Lower leg skin (tissue), 3 donors: ENCODE results near the gene DLG5.

Experiments
- CTCF ChIP-seq, 3 donors: fragments of 450-650 bp; IDR thresholded peaks; one replicate each; pipeline ENCODE4 v1.5.1; 2016; ENCODE audit warnings: antibody characterized with exemption in 3 of 3, mild to moderate bottlenecking in 3 of 3, moderate library complexity in 2 of 3
- POLR2A ChIP-seq, 2 donors: fragments of 450-650 bp; IDR thresholded peaks; one replicate each; pipeline ENCODE4 v1.6.1; 2016 to 2017; ENCODE audit warnings: antibody characterized with exemption in 2 of 2, mild to moderate bottlenecking in 1 of 2, moderate library complexity in 1 of 2

- TF ChIP-seq CTCF (IDR thresholded peaks at IDR 0.05) (no peak), POLR2A (IDR thresholded peaks at IDR 0.05) (no peak)
Measured at GRCh38 chr10:77890097-77890496, 36.5 kb downstream of the DLG5 start.
